DOHH2 (cell line): ENCODE results near the gene TMEM61.

Source experiments
- H3F3A ChIP-seq: fragments of 200-600 bp; sonication (generic), shearing (Covaris generic); 2 replicates; pipeline ENCODE4 v1.6.0; 2016; ENCODE audit warnings: antibody characterized with exemption, mild to moderate bottlenecking; ENCODE audit not compliant: control insufficient read depth, insufficient read depth
- H3K27ac ChIP-seq: fragments of 200-600 bp; sonication (generic); 2 replicates; pipeline ENCODE4 v1.5.1; 2014; ENCODE audit warnings: low read depth, mild to moderate bottlenecking, low read length, moderate library complexity
- H3K27me3 ChIP-seq: fragments of 200-600 bp; sonication (generic); 2 replicates; pipeline ENCODE4 v1.6.1; 2014; ENCODE audit warnings: mild to moderate bottlenecking, low read length, mixed read lengths; ENCODE audit not compliant: control insufficient read depth
- H3K36me3 ChIP-seq: fragments of 200-600 bp; sonication (generic); 2 replicates; pipeline ENCODE4 v1.6.1; 2014; ENCODE audit warnings: mild to moderate bottlenecking, low read length, moderate library complexity, mixed read lengths; ENCODE audit not compliant: control insufficient read depth
- H3K4me1 ChIP-seq: fragments of 200-600 bp; sonication (generic); 2 replicates; pipeline ENCODE4 v1.6.1; 2014; ENCODE audit warnings: mild to moderate bottlenecking, low read length, mixed read lengths; ENCODE audit not compliant: control insufficient read depth
- H3K4me2 ChIP-seq: fragments of 200-600 bp; sonication (generic); 2 replicates; pipeline ENCODE4 v1.6.0; 2014; ENCODE audit warnings: mild to moderate bottlenecking, low read length, moderate library complexity
- H3K4me3 ChIP-seq: fragments of 200-600 bp; sonication (generic); 2 replicates; pipeline ENCODE4 v1.5.1; 2014; ENCODE audit warnings: mild to moderate bottlenecking, low read length, mixed read lengths
- H3K79me2 ChIP-seq: fragments of 200-600 bp; sonication (generic); 2 replicates; pipeline ENCODE4 v1.6.1; 2014; ENCODE audit warnings: mild to moderate bottlenecking, low read length, mixed read lengths; ENCODE audit not compliant: control insufficient read depth
- H3K9me2 ChIP-seq: fragments of 200-600 bp; sonication (generic); replicated peaks from 2 replicates; pipeline ENCODE4 v1.6.1; 2014; ENCODE audit warnings: mild to moderate bottlenecking, low read length, mixed read lengths; ENCODE audit not compliant: control insufficient read depth
- H3K9me3 ChIP-seq: fragments of 200-600 bp; sonication (generic); 2 replicates; pipeline ENCODE4 v1.6.1; 2014; ENCODE audit warnings: antibody characterized with exemption, low read length, mixed read lengths; ENCODE audit not compliant: control insufficient read depth, insufficient read depth
- H4K20me1 ChIP-seq: fragments of 200-600 bp; sonication (generic); 2 replicates; pipeline ENCODE4 v1.6.0; 2014; ENCODE audit warnings: low read depth, mild to moderate bottlenecking, antibody characterized with exemption, low read length, moderate library complexity; ENCODE audit not compliant: control insufficient read depth, insufficient read depth
- EZH2phosphoT487 ChIP-seq: fragments of 200-600 bp; sonication (generic); IDR thresholded peaks from 2 replicates; pipeline ENCODE4 v1.6.1; 2017; ENCODE audit warnings: borderline replicate concordance, mild to moderate bottlenecking, antibody characterized with exemption, low read length, moderate library complexity, mixed read lengths
- TF ChIP-seq, protein P1 (sequence below): fragments of 200-600 bp; sonication (generic); IDR thresholded peaks from one replicate; pipeline ENCODE4 v1.5.1; 2014; ENCODE audit warnings: antibody characterized with exemption, mild to moderate bottlenecking, low read depth, low read length; ENCODE audit not compliant: poor library complexity, severe bottlenecking

TMEM61 gene

DNA sequence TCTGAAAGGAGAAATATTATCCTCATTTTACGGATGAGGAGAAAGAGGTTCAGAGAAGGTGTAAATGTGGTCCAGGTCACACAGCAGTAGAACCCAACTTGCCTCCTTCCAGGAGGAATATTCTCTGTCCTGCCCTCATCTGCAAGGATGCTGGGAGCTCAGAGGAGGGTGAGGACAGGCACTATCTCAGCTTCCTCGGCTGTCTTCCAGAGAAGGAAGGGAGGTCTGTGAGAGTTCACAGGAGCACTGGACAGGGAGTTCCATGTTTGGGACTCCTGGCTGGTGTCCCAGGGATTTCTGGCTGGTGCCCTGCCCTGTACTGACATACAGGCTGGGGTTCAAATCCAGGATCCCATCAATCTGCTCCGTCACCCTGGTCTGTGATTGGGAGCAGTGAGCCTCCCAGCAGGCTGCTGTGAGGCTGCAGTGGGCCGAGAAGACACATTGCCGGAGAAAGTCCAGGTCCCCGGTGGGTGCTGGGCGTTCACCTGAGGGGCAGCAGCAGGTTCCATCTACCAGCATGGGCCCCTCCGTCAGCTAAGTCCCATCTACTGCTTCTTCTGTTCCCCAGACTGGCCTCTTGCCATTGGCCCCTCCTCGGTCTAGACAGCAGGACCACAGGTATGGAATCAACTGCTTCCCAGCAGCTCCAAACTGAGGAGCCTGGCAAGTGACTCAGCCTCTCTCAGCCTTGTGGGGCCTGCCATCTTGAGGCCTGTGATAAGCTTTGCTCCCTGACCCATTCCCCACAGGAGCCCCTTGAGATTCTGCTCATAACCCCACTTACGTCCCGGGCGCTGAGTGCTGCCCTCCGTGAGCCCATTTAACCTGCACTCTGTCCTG lies 9.8 kb downstream of the TMEM61 start:
- H3K4me2 ChIP-seq: no peak overlapping the region
- no peaks in the 10 kb centered on the region for H3K4me1 ChIP-seq
- no peaks in the 10 kb centered on the region for H3K36me3 ChIP-seq
- H3K9me3 ChIP-seq: no peaks in the 10 kb centered on the region
- TF ChIP-seq, protein P1, sequence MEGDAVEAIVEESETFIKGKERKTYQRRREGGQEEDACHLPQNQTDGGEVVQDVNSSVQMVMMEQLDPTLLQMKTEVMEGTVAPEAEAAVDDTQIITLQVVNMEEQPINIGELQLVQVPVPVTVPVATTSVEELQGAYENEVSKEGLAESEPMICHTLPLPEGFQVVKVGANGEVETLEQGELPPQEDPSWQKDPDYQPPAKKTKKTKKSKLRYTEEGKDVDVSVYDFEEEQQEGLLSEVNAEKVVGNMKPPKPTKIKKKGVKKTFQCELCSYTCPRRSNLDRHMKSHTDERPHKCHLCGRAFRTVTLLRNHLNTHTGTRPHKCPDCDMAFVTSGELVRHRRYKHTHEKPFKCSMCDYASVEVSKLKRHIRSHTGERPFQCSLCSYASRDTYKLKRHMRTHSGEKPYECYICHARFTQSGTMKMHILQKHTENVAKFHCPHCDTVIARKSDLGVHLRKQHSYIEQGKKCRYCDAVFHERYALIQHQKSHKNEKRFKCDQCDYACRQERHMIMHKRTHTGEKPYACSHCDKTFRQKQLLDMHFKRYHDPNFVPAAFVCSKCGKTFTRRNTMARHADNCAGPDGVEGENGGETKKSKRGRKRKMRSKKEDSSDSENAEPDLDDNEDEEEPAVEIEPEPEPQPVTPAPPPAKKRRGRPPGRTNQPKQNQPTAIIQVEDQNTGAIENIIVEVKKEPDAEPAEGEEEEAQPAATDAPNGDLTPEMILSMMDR: no peak
- no peak for TF ChIP-seq EZH2phosphoT487
- H3F3A ChIP-seq: no peaks in the 10 kb centered on the region
- no peaks in the 10 kb centered on the region for H3K79me2 ChIP-seq
- H3K4me3 ChIP-seq: no peak overlapping the region
- H3K27me3 ChIP-seq: no peaks in the 10 kb centered on the region
- no peaks in the 10 kb centered on the region for H4K20me1 ChIP-seq
- H3K9me2 ChIP-seq: no peaks in the 10 kb centered on the region
- no peak overlapping the region for H3K27ac ChIP-seq

DNA sequence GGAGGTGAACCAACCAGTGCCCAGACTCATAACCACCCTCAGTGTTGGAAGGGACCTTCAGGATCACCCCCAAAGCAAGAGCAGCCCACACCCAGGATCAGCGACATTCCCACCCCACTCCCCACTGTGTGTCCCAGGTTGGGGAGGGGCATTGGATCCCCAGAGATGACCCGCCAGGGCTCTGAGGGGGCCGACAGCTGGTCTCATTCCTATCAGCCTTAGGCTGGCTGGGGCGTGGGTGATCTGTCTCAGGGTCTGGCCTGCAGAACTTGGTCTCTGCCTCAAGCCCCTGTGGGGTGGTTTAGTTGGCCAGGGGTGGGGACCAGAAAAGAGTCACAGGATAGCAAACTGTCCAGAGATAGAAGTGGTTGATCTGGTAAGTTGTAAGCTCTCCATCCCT lies 10.5 kb downstream of the TMEM61 start:
- TF ChIP-seq, protein P1: no peak
- TF ChIP-seq EZH2phosphoT487: no peak
- Histone ChIP-seq H3K79me2 (no peaks in the 10 kb centered on the region), H3K9me3 (no peaks in the 10 kb centered on the region), H3F3A (no peaks in the 10 kb centered on the region), H3K4me1 (no peaks in the 10 kb centered on the region), H3K27me3 (peaks cover 3% of the 10 kb centered on the region; the same call in 1 of the 2 replicates), H3K4me3 (no peak overlapping the region), H4K20me1 (no peaks in the 10 kb centered on the region), H3K9me2 (no peaks in the 10 kb centered on the region), H3K36me3 (no peaks in the 10 kb centered on the region), H3K27ac (no peak overlapping the region), H3K4me2 (no peak overlapping the region)

DNA sequence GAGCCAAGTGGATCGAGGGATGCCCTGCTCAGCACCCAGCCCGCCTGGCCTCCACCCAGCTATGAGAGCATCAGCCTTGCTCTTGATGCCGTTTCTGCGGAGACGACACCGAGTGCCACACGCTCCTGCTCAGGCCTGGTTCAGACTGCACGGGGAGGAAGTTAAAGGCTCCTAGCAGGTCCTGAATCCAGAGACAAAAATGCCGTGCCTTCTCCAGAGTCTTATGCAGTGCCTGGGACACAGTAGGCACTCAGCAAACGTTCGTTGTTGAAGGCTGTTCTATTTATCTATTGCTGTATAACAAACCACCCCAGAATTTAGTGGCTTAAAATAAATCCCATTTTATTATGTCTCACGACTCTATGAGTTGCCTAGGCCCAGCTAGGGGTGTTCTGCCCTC lies 11.5 kb downstream of the TMEM61 start:
- no peaks in the 10 kb centered on the region for H3K36me3 ChIP-seq
- H3K27ac ChIP-seq: no peak overlapping the region
- no peaks in the 10 kb centered on the region for H3K79me2 ChIP-seq
- TF ChIP-seq, protein P1: no peak
- no peak for TF ChIP-seq EZH2phosphoT487
- H3K4me2 ChIP-seq: no peak overlapping the region
- no peaks in the 10 kb centered on the region for H4K20me1 ChIP-seq
- peaks cover 3% of the 10 kb centered on the region; the same call in 1 of the 2 replicates for H3K27me3 ChIP-seq
- no peaks in the 10 kb centered on the region for H3F3A ChIP-seq
- H3K4me1 ChIP-seq: no peaks in the 10 kb centered on the region
- H3K9me3 ChIP-seq: no peaks in the 10 kb centered on the region
- no peak overlapping the region for H3K4me3 ChIP-seq
- no peaks in the 10 kb centered on the region for H3K9me2 ChIP-seq
